Prostate gland (tissue), 2 donors: ENCODE measurements around the gene KMT2C. TPM values are rescaled to one million over a fixed set of nuclear protein-coding genes. Genes with fewer than 3 reads are reported as not detected.

ENCODE experiments used
- DNase-seq: peaks from one replicate; pipeline ENCODE4 v3.0.0-alpha.2; 2019; ENCODE audit warnings: low spot score
- H3K27ac ChIP-seq, 2 donors: fragments of 200-600 bp; sonication (generic); 2 replicates each; pipeline ENCODE4 v1.5.1; 2017 to 2019
- H3K27me3 ChIP-seq: fragments of 200-600 bp; sonication (generic); replicated peaks from 2 replicates; pipeline ENCODE4 v1.5.1; 2019; ENCODE audit not compliant: insufficient read depth
- H3K36me3 ChIP-seq, 2 donors: fragments of 200-600 bp; sonication (generic); 1 replicate in 1 of 2; 2 replicates in 1 of 2; pipeline versions ENCODE4 v1.5.1 to v1.8.1; 2017 to 2019
- H3K4me1 ChIP-seq: fragments of 200-600 bp; sonication (generic); replicated peaks from 2 replicates; pipeline ENCODE4 v1.5.1; 2019
- H3K4me3 ChIP-seq, 2 donors: fragments of 200-600 bp; sonication (generic); 2 replicates each; pipeline ENCODE4 v1.5.1; 2017 to 2019
- H3K9me3 ChIP-seq: fragments of 200-600 bp; sonication (generic); 2 replicates; pipeline ENCODE4 v1.5.1; 2017
- POLR2A ChIP-seq: fragments of 450-650 bp; IDR thresholded peaks from one replicate; pipeline ENCODE4 v1.6.1; 2016; ENCODE audit warnings: antibody characterized with exemption, mild to moderate bottlenecking
- POLR2AphosphoS5 ChIP-seq: sonication (generic); formaldehyde crosslinking; IDR thresholded peaks from one replicate; pipeline ENCODE4 v1.6.1; 2017; ENCODE audit warnings: antibody characterized with exemption
- WGBS: methylation state at CpG from one replicate; pipeline ENCODE4 v1.1.5; 2018; 5-methylcytosine and 5-hydroxymethylcytosine counted together
- intact Hi-C: fragments of 100-400 bp; cut with DNase I; formaldehyde crosslinking; loops from one replicate; pipeline ENCODE4 v1.14.2; 2022
- total RNA-seq, 2 donors: library from RNA; depleted of rRNA; stranded (reverse); fragments of >200 nt; gene quantifications; one replicate each; pipeline ENCODE4 v1.1.0, GENCODE V29; 2016
- TF ChIP-seq, protein P1 (sequence below), 4 experiments: fragments of 200-600 bp in 2 of 4; fragments of 450-650 bp in 2 of 4; sonication (generic) in 2 of 4; IDR thresholded peaks; 1 replicate in 3 of 4; 2 replicates in 1 of 4; pipeline ENCODE4 v1.5.1; 2016 to 2019; ENCODE audit warnings: antibody characterized with exemption in 4 of 4, mild to moderate bottlenecking in 2 of 4, moderate library complexity in 2 of 4

Gene KMT2C
- total RNA-seq, 2 donors from 2014 or later: 70.8 to 118 TPM

DNA sequence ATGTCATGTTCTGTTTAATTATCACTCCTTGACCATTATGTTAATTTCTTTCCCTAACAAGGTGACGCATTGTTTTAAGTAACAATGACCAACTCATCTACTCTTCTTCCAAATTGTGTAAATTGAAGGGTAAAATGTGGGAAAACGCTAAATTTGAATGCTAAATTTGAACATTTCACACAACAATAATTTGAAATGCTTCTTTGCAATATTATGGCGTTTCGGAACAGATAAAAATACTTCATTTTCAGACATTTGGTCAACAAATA is 29.2 kb upstream of the KMT2C start:
- Histone ChIP-seq H3K4me1 (no peaks in the 10 kb centered on the region), H3K4me3 (peak overlapping the region; percentile 98), H3K27me3 (no peaks in the 10 kb centered on the region), H3K9me3 (no peaks in the 10 kb centered on the region), H3K27ac (peak overlapping the region; percentile 98 to 99), H3K36me3 (no peaks in the 10 kb centered on the region)
- TF ChIP-seq, protein P1, sequence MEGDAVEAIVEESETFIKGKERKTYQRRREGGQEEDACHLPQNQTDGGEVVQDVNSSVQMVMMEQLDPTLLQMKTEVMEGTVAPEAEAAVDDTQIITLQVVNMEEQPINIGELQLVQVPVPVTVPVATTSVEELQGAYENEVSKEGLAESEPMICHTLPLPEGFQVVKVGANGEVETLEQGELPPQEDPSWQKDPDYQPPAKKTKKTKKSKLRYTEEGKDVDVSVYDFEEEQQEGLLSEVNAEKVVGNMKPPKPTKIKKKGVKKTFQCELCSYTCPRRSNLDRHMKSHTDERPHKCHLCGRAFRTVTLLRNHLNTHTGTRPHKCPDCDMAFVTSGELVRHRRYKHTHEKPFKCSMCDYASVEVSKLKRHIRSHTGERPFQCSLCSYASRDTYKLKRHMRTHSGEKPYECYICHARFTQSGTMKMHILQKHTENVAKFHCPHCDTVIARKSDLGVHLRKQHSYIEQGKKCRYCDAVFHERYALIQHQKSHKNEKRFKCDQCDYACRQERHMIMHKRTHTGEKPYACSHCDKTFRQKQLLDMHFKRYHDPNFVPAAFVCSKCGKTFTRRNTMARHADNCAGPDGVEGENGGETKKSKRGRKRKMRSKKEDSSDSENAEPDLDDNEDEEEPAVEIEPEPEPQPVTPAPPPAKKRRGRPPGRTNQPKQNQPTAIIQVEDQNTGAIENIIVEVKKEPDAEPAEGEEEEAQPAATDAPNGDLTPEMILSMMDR (IDR thresholded peaks at IDR 0.05): no peak
- TF ChIP-seq POLR2A: no peak
- no peak for TF ChIP-seq POLR2AphosphoS5
- WGBS: 27% methylated on average over 4 of the region's 4 CpGs
- DNase-seq: no peak
- intact Hi-C loops: no loop called here

- peak; percentile 50 for DNase-seq
- H3K36me3 ChIP-seq: no peaks in the 10 kb centered on the region
- H3K27me3 ChIP-seq: no peaks in the 10 kb centered on the region
- intact Hi-C loops: loop anchor here (1.0 kb wide), 1 partner anchor 28 kb away; the partner anchor contains the start of gene KMT2C
- H3K27ac ChIP-seq: peak overlapping the region; percentile 98 to 99
- no peaks in the 10 kb centered on the region for H3K4me1 ChIP-seq
- no peaks in the 10 kb centered on the region for H3K9me3 ChIP-seq
- TF ChIP-seq, protein P1 (IDR thresholded peaks at IDR 0.05): peak in 1 of 4 experiments; percentile 1
- no peak for TF ChIP-seq POLR2A
- TF ChIP-seq POLR2AphosphoS5: peak; percentile 5
- WGBS: under 1% methylated on average over 42 of the region's 91 CpGs
- H3K4me3 ChIP-seq: peak overlapping the region; percentile 98
These were observed 28.7 kb upstream of the KMT2C start for GRCh38 chr7:152464312-152465118.

DNA sequence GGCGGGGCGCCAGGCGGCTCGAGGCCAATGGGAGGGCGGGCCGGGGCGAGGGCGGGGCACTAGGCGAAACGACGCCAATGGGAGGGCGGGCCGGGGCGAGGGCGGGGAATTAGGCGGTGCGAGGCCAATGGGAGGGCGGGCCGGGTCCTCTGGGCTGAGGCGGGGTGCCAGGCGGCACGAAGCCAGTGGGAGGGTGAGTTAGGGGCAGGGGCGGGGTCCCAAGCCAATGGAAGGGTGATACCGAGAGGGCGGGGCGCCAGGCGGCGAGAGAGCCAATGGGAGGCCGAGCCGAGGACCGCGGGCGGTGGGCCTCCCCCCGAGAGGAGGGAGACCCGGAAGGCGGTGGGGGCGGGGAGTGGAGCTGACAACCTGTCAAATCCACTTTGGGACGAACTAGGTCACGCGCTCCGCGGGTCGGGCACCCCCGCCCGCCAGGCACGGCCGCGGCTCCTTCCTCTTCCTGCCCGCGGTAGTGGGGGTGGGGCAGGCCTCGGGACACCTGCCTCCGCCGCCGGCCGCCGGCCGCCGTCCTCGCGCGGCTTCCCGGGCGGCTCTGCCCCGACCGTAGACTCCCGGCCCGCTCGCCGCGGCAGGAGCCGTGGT is 28.0 kb upstream of the KMT2C start:
- intact Hi-C loops: loop anchor here (1.0 kb wide), 1 partner anchor 28 kb away; the partner anchor contains the start of gene KMT2C
- Histone ChIP-seq H3K4me1 (no peaks in the 10 kb centered on the region), H3K9me3 (no peaks in the 10 kb centered on the region), H3K27me3 (no peaks in the 10 kb centered on the region), H3K4me3 (peak overlapping the region; percentile 98), H3K36me3 (no peaks in the 10 kb centered on the region), H3K27ac (peak overlapping the region; percentile 98 to 99)
- under 1% methylated on average over 55 of the region's 71 CpGs for WGBS
- TF ChIP-seq, protein P1 (IDR thresholded peaks at IDR 0.05): peak in 1 of 4 experiments; percentile 9
- TF ChIP-seq POLR2A (peak; percentile 87), POLR2AphosphoS5 (peak; percentile 87)
- DNase-seq: peak; percentile 100

DNA sequence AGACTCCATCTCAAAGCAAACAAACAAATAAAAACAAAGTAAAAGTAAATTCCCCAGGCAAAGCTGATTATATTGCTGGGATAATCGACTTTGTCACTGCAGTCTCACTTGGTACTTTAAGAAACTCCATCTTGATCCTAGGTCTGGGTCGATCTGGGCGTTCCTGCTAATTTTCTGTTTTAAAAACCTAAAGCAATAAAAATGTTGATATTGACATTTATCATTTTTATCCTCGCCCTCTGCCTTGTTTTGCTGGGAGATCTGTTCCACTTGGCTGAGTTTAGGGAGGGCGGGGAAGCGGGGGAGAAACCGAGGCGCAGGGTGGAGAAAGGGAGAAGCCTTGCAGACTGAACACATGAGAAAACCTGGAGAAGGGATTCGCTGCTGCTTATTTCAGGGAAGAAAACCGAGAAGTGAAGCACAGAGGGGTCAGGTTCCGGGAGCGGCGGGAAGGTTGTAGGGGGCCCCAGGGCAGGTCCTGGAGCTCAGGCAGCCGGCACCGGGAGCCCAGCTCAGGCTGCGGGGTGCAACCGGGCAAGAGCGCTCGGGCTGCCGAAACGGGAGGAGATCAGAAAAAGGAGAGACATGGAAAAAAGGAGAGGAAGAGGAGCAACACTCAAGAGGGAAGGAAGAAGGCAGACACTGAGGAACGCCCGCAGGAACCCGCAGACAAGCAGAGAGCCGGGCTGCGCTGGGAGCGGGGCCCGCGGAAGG is 27.3 kb upstream of the KMT2C start:
- H3K4me3 ChIP-seq: peak overlapping the region; percentile 58 to 63
- no peaks in the 10 kb centered on the region for H3K4me1 ChIP-seq
- DNase-seq: no peak
- no peaks in the 10 kb centered on the region for H3K9me3 ChIP-seq
- H3K27me3 ChIP-seq: no peaks in the 10 kb centered on the region
- H3K27ac ChIP-seq: peak overlapping the region; percentile 90 to 98
- TF ChIP-seq POLR2A (peak; percentile 66), POLR2AphosphoS5 (no peak)
- under 1% methylated on average over 29 of the region's 29 CpGs for WGBS
- intact Hi-C loops: no loop called here
- no peaks in the 10 kb centered on the region for H3K36me3 ChIP-seq

- no peaks in the 10 kb centered on the region for H3K36me3 ChIP-seq
- TF ChIP-seq, protein P1 (IDR thresholded peaks at IDR 0.05): no peak
- no peak for TF ChIP-seq POLR2AphosphoS5
- no peak for TF ChIP-seq POLR2A
- H3K4me1 ChIP-seq: no peaks in the 10 kb centered on the region
- no peak for DNase-seq
- H3K27ac ChIP-seq: no peak overlapping the region
- WGBS: 67% methylated on average over 5 of the region's 5 CpGs
- intact Hi-C loops: no loop called here
- no peak overlapping the region for H3K4me3 ChIP-seq
- no peaks in the 10 kb centered on the region for H3K9me3 ChIP-seq
- H3K27me3 ChIP-seq: no peaks in the 10 kb centered on the region
These were observed 24.0 kb upstream of the KMT2C start for GRCh38 chr7:152459724-152460251.
